A673 (cell line): ENCODE data around the gene SPINK4. TPM values are rescaled to one million over a fixed set of nuclear protein-coding genes. Genes with fewer than 3 reads are reported as not detected.

Source experiments
- BruUV-seq: library from RNA; stranded (reverse); fragments of 400-500 nt; replicated peaks from 2 replicates; lab custom pipeline; 2021; lab: Mats Ljungman, UMichigan
- CTCF ChIA-PET: fragments of 300-600 bp; sonication (Branson Sonifier 250); formaldehyde crosslinking; loops from one replicate; lab custom pipeline; 2022; ENCODE audit warnings: antibody characterized with exemption; lab: Charles Lee
- POLR2A ChIA-PET: fragments of 300-600 bp; sonication (Branson Sonifier 250); formaldehyde crosslinking; loops from one replicate; lab custom pipeline; 2022; ENCODE audit warnings: antibody characterized with exemption; ENCODE audit not compliant: low non-redundant PET; lab: Charles Lee
- DNase-seq: peaks from one replicate; pipeline ENCODE4 v3.0.0-alpha.2; 2015; ENCODE audit warnings: low spot score
- H3K27ac ChIP-seq: fragments of 200-600 bp; sonication (generic); 2 replicates; pipeline ENCODE4 v1.5.1; 2016; ENCODE audit warnings: mixed run types, low read depth, mild to moderate bottlenecking, mixed read lengths, antibody characterized with exemption, low read length; ENCODE audit not compliant: poor library complexity, severe bottlenecking
- H3K27me3 ChIP-seq: fragments of 200-600 bp; sonication (generic); replicated peaks from 2 replicates; pipeline ENCODE4 v1.6.1; 2017; ENCODE audit warnings: mixed run types, low read depth, mild to moderate bottlenecking, mixed read lengths, antibody characterized with exemption, low read length; ENCODE audit not compliant: insufficient read depth, poor library complexity
- H3K36me3 ChIP-seq: fragments of 200-600 bp; sonication (generic); 2 replicates; pipeline ENCODE4 v1.6.1; 2016; ENCODE audit warnings: mixed run types, mild to moderate bottlenecking, mixed read lengths, antibody characterized with exemption, low read length; ENCODE audit not compliant: insufficient read depth, poor library complexity, severe bottlenecking
- H3K4me1 ChIP-seq: fragments of 200-600 bp; sonication (generic); 2 replicates; pipeline ENCODE4 v1.6.1; 2017; ENCODE audit warnings: mixed run types, mild to moderate bottlenecking, mixed read lengths, antibody characterized with exemption, low read length; ENCODE audit not compliant: insufficient read depth, poor library complexity, severe bottlenecking
- H3K4me3 ChIP-seq: fragments of 200-600 bp; sonication (generic); 2 replicates; pipeline ENCODE4 v1.5.1; 2016; ENCODE audit warnings: low read depth, mixed run types, mild to moderate bottlenecking, mixed read lengths, low read length; ENCODE audit not compliant: poor library complexity, severe bottlenecking
- H3K9me3 ChIP-seq: fragments of 200-600 bp; sonication (generic); 2 replicates; pipeline ENCODE4 v1.6.1; 2016; ENCODE audit warnings: mixed run types, low read depth, mild to moderate bottlenecking, mixed read lengths, antibody characterized with exemption, low read length; ENCODE audit not compliant: poor library complexity, severe bottlenecking
- EZH2 ChIP-seq: fragments of 200-600 bp; sonication (generic); IDR thresholded peaks from 2 replicates; pipeline ENCODE4 v1.6.1; 2017; ENCODE audit warnings: borderline replicate concordance, low read depth, mild to moderate bottlenecking, mixed read lengths, antibody characterized with exemption, low read length; ENCODE audit not compliant: poor library complexity, severe bottlenecking
- intact Hi-C: fragments of 100-400 bp; cut with micrococcal nuclease; formaldehyde crosslinking; loops from one replicate; pipeline ENCODE4 v1.10.0; 2022; ENCODE audit not compliant: unreplicated experiment
- total RNA-seq: library from RNA; stranded (reverse); gene quantifications from 2 replicates; pipeline ENCODE4 v1.2.3, GENCODE V29; 2021
- TF ChIP-seq, protein P1 (sequence below): fragments of 300-800, 200-600 bp; sonication (generic); conservative IDR thresholded peaks from 2 replicates; pipeline ENCODE4 v1.5.1; 2017; ENCODE audit warnings: low read depth, mild to moderate bottlenecking, antibody characterized with exemption, low read length, moderate library complexity, mixed read lengths

SPINK4 gene
- total RNA-seq, 1 experiment from 2014 or later, result not detected

GRCh38 chr9:33196736-33197135 is 43.2 kb upstream of the SPINK4 start:
- no peak overlapping the region for H3K27ac ChIP-seq
- intact Hi-C loops, result no loop called here

GRCh38 chr9:33197279-33198152 is 42.5 kb upstream of the SPINK4 start:
- no peak overlapping the region for H3K4me3 ChIP-seq
- TF ChIP-seq EZH2, result no peak
- TF ChIP-seq, protein P1, sequence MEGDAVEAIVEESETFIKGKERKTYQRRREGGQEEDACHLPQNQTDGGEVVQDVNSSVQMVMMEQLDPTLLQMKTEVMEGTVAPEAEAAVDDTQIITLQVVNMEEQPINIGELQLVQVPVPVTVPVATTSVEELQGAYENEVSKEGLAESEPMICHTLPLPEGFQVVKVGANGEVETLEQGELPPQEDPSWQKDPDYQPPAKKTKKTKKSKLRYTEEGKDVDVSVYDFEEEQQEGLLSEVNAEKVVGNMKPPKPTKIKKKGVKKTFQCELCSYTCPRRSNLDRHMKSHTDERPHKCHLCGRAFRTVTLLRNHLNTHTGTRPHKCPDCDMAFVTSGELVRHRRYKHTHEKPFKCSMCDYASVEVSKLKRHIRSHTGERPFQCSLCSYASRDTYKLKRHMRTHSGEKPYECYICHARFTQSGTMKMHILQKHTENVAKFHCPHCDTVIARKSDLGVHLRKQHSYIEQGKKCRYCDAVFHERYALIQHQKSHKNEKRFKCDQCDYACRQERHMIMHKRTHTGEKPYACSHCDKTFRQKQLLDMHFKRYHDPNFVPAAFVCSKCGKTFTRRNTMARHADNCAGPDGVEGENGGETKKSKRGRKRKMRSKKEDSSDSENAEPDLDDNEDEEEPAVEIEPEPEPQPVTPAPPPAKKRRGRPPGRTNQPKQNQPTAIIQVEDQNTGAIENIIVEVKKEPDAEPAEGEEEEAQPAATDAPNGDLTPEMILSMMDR, result 0 out of 2 replicates have a peak, but pooled peaks have one; percentile 17
- H3K4me1 ChIP-seq, result no peaks in the 10 kb centered on the region
- ChIA-PET CTCF (no interaction called here), POLR2A (no interaction called here)
- H3K36me3 ChIP-seq, result no peaks in the 10 kb centered on the region
- DNase-seq, result peak; percentile 55
- no TSS peak for BruUV-seq
- H3K9me3 ChIP-seq, result no peaks in the 10 kb centered on the region
- H3K27ac ChIP-seq, result peak overlapping the region; percentile 32
- H3K27me3 ChIP-seq, result no peaks in the 10 kb centered on the region
- intact Hi-C loops, result no loop called here

More at GRCh38 chr9:33196736-33197135, 43.2 kb upstream of the SPINK4 start:
- no peak for DNase-seq
- Histone ChIP-seq H3K4me1 (no peaks in the 10 kb centered on the region), H3K27me3 (no peaks in the 10 kb centered on the region), H3K36me3 (no peaks in the 10 kb centered on the region), H3K9me3 (no peaks in the 10 kb centered on the region), H3K4me3 (no peak overlapping the region)
- TF ChIP-seq EZH2, result no peak
- TF ChIP-seq, protein P1, result no peak
- ChIA-PET POLR2A (no interaction called here), CTCF (interaction anchor here (0.7 kb wide), 1 partner anchor 736 kb away, joined by 3 read pairs; no protein-coding TSS in a partner anchor)
- BruUV-seq, result no TSS peak

- Histone ChIP-seq H3K4me1 (no peaks in the 10 kb centered on the region), H3K9me3 (no peaks in the 10 kb centered on the region), H3K4me3 (no peak overlapping the region), H3K27ac (peak overlapping the region; percentile 32), H3K27me3 (no peaks in the 10 kb centered on the region), H3K36me3 (no peaks in the 10 kb centered on the region)
- intact Hi-C loops, result no loop called here
- POLR2A ChIA-PET, result no interaction called here
- CTCF ChIA-PET, result no interaction called here
- DNase-seq, result no peak
- no TSS peak for BruUV-seq
- TF ChIP-seq, protein P1, result 0 out of 2 replicates have a peak, but pooled peaks have one; percentile 2
- TF ChIP-seq EZH2, result no peak
Observed at GRCh38 chr9:33198165-33198564, 41.8 kb upstream of the SPINK4 start.
